CD4-positive, alpha-beta T cell treated with Interleukin-2 at 100 ng/mL for 4 hours (primary cell): ENCODE results near the gene HOXA1.

Experiments
- DNase-seq: peaks from one replicate; pipeline ENCODE4 v3.0.0-alpha.2; 2020; ENCODE audit warnings: low spot score

Gene HOXA1

DNA sequence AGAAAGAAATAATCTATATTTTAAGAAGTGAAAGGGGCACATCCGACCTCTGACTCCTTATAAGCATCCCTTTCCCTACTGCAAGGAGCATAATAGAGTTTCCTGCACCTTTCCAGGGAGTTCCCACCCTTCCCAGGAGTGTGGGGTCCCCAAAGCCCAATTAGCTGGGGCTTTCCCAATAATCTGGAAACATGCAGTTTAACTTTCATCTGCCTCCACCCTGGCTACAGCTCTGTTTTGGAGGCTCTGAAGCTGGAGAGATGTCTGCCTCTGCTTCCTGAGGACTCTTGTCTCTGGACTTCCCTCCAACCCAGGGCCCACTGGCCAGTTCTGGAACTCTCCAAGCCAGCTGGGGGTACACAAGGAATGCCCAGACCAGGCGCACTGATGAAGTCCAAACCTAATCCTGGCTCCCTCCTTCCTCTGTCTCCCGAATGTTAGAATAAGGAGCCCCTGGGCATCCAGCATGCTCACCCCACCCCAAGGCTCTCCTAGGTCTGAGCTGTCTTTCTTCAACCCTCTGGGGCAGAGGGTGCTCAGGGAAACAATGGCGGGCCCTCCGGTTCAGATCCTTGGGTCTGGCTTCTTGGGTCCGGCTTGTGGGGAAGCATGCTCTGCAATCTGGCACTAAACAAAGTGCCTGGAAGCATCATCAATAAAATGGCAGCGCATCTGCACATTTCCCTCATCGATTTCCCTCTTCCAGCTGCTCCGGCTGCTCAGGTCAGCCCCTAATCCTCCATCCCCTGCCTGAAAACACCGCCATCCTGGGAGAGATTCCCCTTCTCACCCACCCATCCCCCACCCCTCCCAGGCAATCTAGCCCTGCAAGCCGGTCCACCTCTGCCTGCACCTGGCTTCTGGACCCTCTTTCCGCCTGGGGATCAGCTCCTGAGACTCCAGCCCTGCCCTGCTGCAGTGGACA is 21.4 kb upstream of the HOXA1 start:
- no peak for DNase-seq

DNA sequence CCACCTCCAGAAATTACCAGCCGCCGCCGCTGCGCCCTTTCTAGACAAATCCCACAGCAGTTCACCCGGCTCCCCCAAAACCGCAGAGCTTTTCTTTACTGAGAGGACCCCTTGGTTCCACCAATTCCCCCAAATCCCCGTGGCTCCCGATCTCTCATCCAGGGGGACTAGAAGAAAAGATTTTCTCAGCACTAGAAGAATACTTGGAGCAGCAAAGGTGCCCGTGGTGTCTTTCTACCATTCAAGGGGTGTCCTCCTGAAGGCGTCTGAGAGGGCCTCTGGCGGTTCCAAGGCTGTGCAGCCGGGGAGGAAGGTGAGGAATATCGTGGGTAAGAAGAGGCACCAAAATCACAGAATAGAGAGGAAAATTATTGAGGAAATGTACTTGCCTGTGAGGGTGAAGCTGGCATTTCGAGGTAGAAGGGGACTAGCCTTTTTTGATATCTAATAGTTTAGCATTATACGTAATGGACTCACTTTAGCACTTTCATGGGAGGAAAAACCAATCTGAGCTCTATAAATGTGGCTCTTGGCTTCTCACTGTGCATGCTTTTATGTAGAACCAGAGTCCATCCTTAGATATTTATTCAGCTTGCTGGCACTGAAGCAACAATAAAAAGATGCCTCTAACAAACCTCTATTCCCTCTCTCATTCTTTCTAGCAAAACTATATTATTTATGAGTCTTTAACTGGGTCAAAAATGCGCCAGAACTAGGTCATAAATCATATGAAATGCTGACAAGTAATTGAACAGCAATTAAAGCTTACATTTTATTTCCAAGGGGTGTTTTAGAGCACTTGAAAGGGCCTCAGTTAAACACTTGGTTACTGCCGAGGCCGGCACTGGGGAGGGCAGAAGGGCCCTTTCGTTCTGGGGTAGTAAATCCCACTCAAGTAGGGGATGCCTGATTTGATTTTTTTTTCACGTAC is 20.5 kb upstream of the HOXA1 start:
- no peak for DNase-seq

DNA sequence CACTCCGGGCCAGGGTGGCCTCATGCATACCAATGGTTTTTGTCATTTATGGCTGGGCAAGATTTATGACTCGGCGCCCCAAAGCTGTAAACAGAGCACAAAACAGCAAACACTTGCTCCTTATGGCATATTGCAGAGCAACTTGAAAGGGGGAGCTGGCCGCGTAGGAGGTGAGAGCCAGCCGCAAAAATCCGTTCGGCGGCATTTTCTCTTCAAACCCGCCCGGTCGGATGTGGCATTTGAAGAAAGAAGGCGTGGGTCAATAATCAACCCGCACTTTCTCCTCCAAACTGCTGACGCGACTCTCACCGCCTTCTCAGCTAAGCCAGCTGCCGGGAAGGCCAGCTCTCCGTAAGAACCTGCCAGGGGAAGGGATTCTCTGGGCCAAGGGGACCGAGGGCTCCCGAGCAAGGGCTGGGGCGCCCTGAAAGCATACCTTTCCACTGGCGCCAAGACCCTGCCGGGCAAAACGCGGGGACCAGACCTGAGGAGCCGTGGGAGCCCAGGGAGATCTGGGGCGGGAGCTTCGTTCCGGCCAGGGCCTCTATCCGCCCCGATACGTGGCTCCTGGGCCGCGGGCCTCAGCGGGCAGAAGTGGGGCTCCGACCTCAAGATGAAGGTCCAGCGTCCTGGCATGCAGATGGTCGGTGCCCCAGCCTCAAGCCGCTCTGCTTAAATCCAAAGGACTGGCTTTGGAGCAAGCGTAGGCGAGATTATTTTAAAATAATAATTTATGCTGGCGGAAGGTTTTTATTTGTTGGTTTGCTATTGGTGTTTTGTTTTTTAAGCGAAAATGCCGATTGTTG is 19.6 kb upstream of the HOXA1 start:
- no peak for DNase-seq

DNA sequence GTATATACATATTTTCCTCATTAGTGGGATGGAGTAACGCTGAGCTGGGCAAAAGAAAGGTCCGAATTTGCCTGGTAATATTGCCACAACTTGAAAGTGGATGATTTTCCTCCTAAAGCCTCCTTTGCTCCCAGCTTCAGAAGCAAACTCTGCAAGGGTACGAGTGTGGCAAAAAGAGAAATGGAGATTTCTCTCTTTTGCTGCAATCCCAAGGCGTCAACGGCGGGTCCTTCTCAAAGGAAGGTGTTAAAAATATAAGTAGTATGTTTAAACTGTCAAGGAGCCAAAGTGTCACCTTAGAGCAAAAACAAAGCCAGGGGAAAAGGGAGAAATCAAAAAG is 19.1 kb upstream of the HOXA1 start:
- DNase-seq = no peak

DNA sequence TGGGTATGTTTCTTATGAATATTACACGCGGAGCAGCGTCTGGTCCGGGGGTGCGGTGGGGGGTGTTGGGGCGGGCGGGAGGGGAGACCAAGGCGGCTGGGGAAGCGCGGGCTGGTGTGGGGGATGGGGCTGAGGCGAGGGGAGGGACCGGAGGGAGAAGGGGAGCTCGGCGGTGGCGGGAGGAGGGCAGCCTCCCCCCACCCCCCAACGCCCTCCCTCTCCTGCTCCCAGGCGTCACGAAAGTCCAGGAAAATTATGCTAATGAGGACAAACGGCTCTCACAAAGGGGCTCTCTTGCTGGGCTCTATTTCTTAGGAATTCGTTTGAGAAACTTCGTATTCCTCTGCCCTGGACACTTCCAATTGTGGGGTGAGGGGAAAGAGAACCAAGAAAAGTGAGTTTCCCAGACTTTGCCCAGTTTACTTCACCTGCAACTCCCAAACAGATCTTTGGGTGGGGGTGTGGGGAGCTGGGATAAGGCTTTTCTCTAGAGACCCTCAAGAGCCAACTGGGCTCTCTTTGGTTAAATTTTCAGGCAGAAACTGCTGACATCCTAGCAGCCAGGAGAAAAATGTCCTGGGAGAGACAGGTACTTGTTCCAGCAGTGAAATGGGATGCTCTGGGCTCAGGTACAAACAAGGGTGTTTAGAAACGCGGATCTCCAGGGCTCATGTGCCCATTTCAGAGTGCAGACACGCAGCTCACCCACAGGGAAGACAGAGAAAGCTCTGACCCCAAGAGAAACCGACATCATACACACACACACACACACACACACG is 18.4 kb upstream of the HOXA1 start:
- DNase-seq = no peak

DNA sequence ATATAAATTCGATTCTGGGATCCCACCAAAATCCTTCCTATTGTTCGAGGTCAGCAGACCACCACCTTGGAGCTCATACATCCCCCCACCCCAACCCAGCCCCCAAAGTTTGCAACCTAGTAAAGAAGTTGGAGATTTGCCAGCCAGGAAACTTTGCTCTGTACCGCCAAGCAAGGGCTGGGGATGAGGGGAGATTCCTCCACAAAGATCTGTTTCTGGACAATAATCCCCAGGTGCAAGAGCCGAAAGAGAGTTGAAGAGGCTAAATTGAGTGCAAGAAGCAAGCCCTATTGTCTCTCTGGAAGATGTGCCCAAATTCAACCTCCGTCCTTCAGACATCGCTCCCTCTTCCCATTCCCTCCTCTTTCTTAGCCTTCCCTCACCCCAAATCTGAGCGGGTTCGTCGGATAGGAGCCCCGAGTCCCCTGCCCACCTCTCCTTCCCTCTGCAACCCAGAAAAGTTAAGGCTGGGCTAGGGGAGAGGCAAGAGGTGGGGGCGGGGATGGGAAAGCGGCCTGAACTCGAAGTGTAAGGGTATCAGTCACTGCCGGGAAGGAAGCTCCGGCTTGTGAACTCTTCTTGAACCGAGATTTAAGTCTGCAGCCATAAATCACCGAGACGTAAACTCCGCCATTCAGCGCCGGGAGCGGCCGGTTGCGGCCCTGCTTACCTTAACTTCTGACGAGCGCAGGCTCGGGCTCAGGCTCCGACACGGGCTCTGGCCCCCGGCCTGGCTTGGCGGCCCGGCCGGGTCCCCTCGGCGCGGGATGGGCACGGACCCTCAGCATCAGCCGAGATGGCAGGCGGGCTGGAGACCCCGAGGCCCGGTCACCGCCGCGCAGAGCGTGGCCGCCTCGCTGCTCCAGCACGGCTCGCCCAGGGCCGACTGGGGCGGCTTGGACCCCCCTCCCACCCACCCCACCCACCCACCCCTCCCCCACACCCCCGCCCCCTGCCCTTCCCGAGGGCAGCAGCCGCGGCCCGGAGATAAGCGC is 17.5 kb upstream of the HOXA1 start:
- DNase-seq = no peak

DNA sequence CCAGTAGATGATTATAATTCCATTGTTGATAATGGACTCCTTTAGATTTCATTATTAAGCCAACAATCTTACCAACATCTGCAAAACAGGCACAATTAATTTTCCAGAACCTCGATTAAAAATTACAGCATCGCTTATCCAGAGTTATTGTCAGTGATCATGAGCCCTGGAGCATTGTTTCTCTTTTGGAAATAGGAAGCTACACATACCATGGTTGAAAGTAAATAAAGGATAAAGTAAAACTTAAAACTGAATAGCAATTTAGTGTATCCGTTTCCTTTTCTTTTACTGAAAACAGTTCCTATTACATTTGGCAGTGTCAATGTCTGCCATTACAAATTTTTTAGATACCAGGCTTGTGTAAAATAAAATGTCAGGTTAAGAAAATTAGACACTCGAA is 16.6 kb upstream of the HOXA1 start:
- no peak for DNase-seq

DNA sequence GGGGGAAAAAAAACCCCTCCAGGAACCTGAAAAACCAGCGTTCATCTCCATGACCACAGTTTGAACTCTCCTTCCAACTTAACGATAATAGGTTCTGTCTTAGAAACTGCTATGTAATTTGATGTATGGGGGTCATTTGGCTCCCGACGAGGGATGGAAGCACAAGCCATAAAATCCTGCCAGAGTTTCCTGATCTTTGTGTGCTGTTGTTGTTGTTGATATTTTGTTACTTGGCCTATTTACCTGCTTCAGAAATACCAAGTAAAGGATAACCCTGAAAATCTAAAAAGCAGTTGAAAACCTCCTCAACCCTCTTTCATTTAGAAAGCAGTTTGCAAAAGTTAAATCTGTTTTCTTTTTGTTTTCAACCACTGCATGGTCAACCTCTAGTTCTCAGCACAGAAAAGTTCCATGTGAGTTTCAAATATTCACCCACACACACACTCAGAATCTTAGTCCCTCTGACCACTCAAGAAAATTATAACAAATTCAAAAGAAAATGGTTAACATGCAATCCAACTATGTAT is 16.0 kb upstream of the HOXA1 start:
- DNase-seq = no peak

DNA sequence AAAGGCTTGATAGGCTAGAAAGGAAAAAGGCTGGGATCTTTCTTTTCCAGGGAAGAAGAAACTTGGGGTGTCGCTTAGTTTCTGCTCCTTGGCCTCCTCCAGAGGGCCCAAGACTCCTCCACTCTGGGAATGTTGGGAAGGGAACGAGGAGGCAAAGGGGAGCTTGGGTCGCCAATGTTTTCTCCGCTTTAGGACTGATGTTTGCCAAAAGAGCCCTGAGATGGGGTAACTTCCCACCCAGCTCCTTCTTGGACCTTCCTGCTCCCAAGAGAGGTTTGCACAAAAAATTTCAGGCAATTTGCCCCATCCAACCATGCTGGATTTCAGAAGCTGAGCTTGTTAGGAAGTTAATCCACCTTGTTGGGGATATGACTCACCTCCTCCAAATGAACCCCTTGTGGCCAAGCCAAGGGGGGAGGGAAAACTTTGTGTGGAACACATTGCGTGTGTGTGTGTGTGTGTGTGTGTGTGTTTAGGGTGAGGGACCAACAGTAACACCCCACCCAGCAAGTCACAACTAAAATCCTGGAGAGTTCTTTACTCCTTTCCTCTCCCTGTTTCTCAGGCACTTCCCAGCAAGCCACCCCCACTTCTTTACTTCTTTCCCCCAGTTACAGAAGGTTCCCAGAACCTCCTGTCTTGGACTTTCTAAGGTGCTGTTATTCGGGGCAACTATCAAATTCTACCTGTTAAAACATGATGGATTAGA is 15.4 kb upstream of the HOXA1 start:
- no peak for DNase-seq

DNA sequence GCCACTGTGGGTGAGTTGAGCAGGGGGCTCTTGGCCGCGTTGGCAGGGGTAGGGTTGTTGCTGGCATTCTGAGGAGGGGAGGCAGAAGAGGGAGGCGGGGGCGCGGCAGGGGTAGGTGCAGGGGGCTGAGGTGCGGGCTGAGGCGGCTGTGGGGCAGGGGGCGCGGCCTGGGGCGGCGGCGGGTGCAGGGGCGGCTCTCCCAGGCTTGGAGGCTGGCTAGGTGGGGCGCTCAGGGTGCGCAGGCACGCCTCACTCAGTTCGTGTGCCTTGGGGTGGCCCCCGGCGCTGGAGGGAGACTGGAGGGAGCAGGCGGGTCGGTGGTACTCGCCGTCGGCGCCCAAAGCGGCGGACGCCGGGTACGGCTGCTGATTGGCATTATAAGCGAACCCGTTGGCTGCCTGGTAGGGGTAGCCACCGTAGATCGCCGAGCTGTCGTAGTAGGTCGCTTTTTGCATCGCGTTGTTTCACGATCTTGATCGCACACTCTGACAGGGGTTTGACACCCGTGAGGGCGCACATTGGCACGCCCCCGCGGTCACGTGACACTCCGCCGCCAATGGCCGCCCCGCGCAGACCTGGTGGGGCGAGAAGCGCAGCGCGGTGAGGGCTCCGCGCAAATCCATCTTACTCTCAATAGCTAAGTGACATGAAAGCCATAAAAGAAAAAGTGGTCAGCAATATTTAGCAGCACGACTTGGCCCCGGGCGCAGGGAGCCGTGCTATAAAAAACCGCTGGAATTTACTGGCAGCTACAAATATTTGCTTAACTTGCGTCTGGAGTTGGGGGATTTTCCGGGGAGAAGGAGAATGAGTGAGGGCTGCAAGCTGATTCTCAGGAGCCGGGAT is 14.6 kb upstream of the HOXA1 start:
- no peak for DNase-seq

DNA sequence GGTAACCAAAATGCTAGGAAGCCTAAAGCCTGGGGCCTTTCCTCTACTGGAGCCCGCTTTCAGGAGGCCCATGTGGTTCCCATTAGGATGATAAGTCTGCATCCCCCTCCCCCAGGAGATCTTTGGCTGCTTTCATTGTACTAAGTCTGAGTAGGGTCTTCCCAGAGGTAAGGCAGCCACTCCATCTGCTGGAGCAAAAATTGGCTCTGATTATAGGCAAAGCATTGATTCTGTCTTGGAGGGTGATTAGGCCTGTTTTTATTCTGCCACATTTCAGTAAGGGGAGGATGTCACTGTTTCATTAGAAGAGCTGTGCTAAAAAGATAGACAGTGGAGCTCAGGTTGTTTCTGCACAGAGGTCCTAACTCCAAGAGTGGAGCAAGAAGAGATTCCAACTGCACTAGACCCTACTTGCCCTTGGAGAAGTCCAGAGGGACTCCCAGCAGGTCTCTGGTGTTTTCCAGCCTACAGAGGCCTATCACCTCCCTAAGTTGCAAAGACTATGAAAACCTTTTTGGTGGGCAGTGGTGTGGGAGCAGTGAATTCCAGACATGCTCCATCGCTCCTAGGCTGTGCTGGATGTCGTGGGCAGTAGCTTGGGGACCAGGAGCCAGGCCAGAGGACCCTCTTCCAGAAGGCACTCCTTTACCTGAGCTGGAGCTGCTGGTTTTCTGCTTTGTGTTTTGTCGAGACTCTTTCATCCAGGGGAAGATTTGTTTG is 13.8 kb upstream of the HOXA1 start:
- no peak for DNase-seq

DNA sequence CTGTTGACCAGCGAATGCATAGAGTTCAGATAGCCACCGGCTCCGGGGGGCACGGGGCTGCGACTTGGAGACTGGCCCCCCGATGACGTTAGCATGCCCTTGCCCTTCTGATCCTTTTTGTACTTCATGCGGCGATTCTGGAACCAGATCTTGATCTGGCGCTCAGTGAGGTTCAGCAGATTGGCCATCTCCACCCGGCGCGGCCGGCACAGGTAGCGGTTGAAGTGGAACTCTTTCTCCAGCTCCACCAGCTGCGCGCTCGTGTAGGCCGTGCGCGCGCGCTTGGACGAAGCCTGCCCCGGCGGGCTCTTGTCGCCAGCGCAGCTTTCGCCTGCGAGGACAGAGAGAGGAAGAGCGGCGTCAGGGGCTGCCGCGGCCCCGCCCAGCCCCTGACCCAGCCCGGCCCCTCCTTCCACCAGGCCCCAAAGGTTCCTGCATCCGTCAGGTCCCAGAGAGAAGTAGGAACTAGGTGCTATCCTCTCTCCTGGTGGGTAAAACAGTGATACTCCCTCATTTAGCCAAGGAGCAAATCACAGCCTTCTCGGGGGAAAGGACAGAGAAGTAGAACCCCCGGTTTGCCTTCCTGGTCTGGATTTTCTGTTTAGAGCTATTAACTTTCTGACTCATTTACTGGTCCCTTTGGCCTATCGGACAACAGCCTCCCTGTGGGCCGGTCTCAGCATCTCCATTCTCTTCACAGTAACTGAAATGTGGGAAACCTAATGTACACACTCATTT is 12.8 kb upstream of the HOXA1 start:
- no peak for DNase-seq

DNA sequence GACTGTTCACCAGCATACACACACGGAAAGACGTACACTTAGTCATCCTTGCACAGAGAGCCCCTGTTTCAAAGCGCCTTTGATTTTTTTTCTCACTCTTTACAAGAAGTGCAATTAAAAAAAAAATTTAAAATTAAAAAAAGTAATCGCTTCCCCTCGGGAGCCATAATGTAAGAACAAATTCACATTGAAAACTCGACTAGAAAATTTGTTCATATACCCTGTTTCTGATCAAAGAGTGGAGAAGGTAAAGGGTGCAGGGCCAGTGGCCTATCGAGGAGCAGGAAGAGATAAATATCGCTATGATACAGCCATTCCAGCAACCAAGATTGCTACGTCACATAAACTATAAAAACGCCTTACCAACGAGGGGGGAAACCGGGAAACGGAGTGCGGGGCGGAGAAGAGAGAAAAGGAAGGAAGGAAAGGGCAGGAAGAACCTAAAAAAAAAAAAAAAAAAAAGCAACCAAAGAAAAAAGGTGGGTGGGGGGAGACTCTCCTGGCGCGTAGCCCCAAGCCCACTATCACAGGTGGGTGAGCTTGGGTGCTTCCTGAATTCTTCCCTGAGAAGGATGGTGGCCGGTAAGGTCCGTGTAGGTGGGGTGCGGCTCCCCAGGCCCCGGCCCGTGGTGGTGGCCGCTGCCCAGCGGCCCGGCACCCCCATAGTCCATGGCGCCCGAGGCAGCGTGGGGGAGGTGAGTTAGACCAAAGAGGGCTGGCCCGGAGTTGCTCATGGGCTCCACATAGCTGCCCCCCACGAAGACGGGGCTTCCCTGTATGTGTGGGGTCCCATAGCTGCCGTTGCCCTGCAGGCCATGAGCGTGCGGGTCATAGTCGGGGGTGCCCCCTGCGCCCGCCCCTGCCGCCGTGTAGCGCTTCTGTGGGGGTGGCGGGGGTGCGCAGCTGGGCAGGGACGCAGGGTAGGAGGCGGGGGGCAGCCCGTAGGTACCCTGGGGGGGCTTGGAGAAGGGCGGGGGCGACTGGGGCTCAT is 11.9 kb upstream of the HOXA1 start:
- DNase-seq = no peak

DNA sequence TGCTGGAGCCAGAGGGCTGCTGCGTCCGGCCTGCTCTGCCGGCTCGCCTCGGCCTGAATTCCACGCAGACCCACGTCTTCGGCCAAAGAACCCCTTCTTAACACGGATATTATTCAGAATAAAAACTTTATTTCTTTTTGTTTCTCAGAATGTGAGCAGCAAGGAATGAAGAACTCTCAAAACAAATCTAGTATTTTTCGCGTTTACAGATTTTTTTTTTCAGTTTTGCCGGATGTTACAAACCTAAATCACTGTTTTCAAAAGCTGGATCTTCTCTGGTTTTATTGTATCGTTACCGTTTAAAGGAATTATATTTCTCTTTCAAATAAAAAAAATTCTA is 11.1 kb upstream of the HOXA1 start:
- no peak for DNase-seq

DNA sequence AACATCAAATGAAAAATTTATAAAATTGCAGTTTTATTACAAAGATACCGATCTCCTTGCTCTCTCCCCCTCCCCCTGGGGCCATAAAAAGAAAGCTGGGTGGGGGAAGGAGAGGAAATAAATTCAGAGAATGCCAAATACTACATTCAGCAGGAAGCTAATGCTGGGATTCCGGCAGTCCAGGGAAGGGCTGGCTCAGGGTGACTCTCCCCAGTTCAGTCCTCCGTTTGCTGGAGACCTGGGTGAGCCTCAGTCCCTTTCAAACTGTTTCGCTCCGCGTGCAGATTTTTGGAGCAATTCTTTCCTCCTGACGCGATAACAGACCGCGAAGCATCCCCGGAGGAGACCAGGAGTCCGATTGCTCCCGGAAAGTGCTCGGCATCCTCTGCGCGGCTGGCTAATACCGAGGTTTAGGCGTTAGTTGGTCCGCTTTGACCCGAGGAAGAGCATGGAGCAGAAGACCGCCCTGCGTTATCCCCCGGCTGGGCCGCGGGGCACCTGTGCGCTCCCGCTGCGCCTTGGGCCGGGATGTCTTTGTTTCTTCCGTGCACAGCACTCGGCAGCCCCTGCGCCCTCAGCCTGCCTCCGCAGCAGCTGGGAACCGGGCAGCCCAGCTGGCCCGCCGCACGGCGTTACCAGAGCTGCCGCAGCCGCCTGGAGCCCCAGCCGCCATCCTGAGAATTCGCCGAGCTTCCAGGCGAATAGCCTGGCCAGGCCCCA is 10.5 kb upstream of the HOXA1 start:
- no peak for DNase-seq
